BJ (cell line): ENCODE results near the gene GSTO2. TPM values are rescaled to one million over a fixed set of nuclear protein-coding genes. Genes with fewer than 3 reads are reported as not detected.
A peak's percentile ranks its signal among the peaks of the same experiment; 100 is the strongest.

ENCODE experiments used
- CTCF ChIA-PET: fragments of 350-600 bp; formaldehyde crosslinking; extraction: SDS; loops from one replicate; lab custom pipeline; 2021; ENCODE audit warnings: antibody characterized with exemption, inconsistent platforms; lab: Yijun Ruan, JAX
- POLR2A ChIA-PET: fragments of 300-600 bp; sonication (Branson Sonifier 250); formaldehyde crosslinking; extraction: SDS; loops from one replicate; lab custom pipeline; 2021; ENCODE audit warnings: antibody characterized with exemption; lab: Charles Lee
- DNase-seq: peaks from one replicate; pipeline ENCODE4 v3.0.0-alpha.2; 2011; ENCODE audit warnings: low read depth
- H3K27me3 ChIP-seq: 2 replicates; pipeline ENCODE4 v1.6.0; 2011; ENCODE audit warnings: low read length; ENCODE audit not compliant: control insufficient read depth, insufficient read depth
- H3K36me3 ChIP-seq: 2 replicates; pipeline ENCODE4 v1.5.1; 2011; ENCODE audit warnings: low read length; ENCODE audit not compliant: control insufficient read depth, insufficient read depth
- H3K4me3 ChIP-seq: 2 replicates; pipeline ENCODE4 v1.5.1; 2011; ENCODE audit warnings: low read depth, mild to moderate bottlenecking, control low read depth, low read length
- polyA plus RNA-seq: library from polyadenylated mRNA; depleted of rRNA; stranded (reverse); fragments of >200 nt; gene quantifications from 2 replicates; pipeline ENCODE4 v1.2.3, GENCODE V29; 2011
- TF ChIP-seq, protein P1 (sequence below): IDR thresholded peaks from 2 replicates; pipeline ENCODE4 v1.5.1; 2011; ENCODE audit warnings: low read depth, mild to moderate bottlenecking, control low read depth, inconsistent platforms, low read length, moderate library complexity; ENCODE audit not compliant: insufficient read depth

The GSTO2 gene
- polyA plus RNA-seq, 1 experiment = 4.9 TPM

DNA sequence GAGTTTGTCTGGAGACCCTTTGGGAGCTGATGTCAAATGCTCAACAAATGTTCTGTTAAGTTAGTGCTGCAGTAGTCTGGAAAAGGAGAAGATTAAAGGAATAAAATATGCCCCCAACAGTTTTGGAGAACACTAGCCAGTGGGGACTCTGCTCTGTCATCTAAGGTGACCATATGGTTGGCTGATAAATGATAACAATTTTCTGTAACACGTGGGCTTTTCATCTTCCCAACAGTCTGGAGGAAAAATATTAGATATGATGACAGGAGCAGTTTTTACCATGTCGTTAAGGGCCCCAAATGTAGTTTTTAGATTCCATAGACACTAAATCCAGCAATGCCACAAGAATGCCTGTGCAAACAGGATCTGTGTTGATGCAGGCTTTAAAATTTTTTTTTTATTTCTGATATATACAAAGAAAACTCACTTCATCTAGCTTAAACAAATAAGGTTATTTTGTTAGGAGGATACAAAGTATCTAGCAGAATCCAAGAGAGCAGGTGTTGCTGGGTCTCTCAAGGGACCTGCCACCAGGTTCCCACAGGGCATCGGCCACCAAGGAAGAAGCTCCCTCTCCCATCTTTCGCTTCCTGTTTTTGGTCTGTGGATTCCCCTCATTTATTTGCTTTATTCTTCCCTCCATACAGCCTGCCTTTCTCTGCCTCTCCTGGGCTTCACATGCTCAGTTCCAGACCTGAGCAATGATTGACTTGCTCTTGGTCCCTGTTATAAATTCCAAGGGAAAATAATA is 78.5 kb downstream of the GSTO2 start:
- Histone ChIP-seq H3K27me3 (no peaks in the 10 kb centered on the region), H3K4me3 (no peak overlapping the region), H3K36me3 (no peaks in the 10 kb centered on the region)
- ChIA-PET POLR2A (no interaction called here), CTCF (interaction anchor here (1.0 to 11.6 kb wide), 5 partner anchors 18 to 57 kb away, joined by 4 to 259 read pairs (median 4); no protein-coding TSS in a partner anchor)
- DNase-seq = no peak
- TF ChIP-seq, protein P1, sequence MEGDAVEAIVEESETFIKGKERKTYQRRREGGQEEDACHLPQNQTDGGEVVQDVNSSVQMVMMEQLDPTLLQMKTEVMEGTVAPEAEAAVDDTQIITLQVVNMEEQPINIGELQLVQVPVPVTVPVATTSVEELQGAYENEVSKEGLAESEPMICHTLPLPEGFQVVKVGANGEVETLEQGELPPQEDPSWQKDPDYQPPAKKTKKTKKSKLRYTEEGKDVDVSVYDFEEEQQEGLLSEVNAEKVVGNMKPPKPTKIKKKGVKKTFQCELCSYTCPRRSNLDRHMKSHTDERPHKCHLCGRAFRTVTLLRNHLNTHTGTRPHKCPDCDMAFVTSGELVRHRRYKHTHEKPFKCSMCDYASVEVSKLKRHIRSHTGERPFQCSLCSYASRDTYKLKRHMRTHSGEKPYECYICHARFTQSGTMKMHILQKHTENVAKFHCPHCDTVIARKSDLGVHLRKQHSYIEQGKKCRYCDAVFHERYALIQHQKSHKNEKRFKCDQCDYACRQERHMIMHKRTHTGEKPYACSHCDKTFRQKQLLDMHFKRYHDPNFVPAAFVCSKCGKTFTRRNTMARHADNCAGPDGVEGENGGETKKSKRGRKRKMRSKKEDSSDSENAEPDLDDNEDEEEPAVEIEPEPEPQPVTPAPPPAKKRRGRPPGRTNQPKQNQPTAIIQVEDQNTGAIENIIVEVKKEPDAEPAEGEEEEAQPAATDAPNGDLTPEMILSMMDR = no peak

DNA sequence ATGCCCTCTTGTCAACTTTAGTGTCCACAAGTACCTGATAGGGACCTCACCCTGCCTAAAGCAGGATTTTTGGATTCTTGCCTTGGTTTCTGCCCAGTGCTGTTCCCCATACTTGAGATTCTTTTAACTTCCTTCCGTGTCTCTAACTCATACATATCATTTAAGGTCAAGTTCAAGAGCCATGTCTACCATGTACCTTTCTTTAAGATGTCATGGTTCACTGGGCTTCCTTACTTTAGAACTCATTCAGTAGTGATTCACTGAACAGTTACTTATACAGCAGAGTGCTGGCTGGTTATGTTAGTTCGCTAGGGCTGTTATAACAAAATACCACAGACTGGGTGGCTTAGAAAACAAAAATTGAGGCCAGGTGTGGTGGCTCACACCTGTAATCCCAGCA is 79.6 kb downstream of the GSTO2 start:
- TF ChIP-seq, protein P1 = no peak
- CTCF ChIA-PET = interaction anchor here (1.3 to 11.6 kb wide), 4 partner anchors 19 to 66 kb away, joined by 4 to 259 read pairs (median 58); no protein-coding TSS in a partner anchor
- H3K36me3 ChIP-seq = no peaks in the 10 kb centered on the region
- DNase-seq = no peak
- H3K27me3 ChIP-seq = no peaks in the 10 kb centered on the region
- POLR2A ChIA-PET = no interaction called here
- H3K4me3 ChIP-seq = no peak overlapping the region

DNA sequence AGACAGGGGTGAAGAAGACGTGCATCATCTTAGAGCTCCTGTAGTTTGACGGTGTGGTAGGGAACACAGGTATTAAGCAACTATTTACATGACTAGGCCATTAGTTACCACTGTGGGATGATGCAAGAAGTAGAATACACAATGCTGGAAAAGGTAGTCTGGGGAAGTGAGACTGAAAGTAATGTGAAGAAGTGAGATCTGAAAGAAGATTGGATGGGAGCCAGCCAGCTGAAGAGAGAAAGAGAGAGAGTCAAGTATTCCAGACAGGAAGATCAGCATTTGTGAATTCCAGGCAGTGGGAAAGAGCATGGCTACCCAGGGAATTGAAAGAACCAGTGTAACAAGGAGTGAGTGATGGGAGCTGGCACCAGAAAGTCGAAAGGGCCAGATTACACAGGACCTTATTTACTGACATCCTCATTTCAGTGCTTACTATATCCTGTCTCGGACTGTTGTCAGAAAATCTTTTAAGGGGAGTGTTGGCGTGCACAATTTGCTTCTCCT is 80.7 kb downstream of the GSTO2 start:
- CTCF ChIA-PET = interaction anchor here (0.9 to 11.6 kb wide), 15 partner anchors 8 to 230 kb away, joined by 3 to 259 read pairs (median 12); no protein-coding TSS in a partner anchor
- Histone ChIP-seq H3K4me3 (no peak overlapping the region), H3K36me3 (no peaks in the 10 kb centered on the region), H3K27me3 (no peaks in the 10 kb centered on the region)
- POLR2A ChIA-PET = no interaction called here
- DNase-seq = no peak
- TF ChIP-seq, protein P1 = no peak

DNA sequence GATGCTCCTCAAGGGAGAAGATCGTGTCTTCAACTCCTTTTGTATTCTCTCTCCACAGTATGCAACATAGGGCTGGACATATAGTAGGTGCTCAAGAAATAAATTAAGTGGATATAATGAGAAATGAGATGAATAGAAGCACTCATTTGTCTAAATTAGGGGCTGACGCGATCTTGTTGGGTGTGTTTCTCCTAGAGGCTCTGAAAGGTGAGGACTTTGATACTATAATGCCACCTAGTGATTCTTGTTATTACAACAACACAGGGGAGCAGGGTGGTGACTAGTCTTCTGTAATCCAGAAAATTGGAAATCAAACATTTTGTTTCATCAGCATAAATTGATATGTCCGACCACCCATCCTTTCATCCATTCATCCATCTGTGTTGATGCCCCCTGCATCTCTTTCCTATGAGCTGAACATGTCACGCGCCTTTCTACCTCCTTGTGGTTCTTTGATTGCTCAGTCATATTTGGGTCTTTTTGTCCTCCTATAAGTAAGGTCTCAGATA is 81.2 kb downstream of the GSTO2 start:
- no peak overlapping the region for H3K4me3 ChIP-seq
- DNase-seq = no peak
- POLR2A ChIA-PET = no interaction called here
- TF ChIP-seq, protein P1 = peak; percentile 55
- H3K27me3 ChIP-seq = no peaks in the 10 kb centered on the region
- CTCF ChIA-PET = interaction anchor here (0.6 to 11.6 kb wide), 25 partner anchors 9 to 309 kb away, joined by 3 to 259 read pairs (median 6); partner anchors contain the start of gene ITPRIP
- H3K36me3 ChIP-seq = no peaks in the 10 kb centered on the region

DNA sequence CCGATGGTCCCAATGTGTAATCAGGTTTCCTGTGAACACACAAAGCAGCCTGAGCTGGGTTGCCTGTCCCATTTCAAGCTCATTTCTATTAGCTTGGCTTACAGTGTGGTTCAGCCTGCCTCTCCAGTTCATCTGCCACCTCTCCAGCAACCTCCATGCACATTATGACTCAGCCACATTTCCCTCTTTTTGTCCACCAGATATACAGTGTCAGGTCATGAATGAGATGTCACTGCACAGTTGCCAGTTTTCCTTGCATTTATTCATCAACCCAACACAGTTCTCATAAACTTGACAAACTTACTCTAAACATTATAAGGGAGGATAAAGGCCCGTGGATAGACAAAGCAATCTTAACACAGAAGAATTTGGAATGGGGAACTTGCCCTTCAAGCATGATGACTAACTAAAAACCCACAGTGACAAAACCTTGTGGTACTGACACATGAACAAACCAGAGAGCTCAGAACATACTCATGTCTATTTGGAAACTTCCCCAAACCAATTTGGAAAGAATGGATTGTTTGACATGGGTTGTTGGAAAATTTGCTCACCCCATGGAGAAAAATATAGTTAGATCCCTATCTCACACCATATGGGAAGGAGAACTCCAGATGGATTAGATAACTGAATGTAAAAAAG is 82.2 kb downstream of the GSTO2 start:
- DNase-seq = no peak

More for the DNA sequence above, 82.2 kb downstream of the GSTO2 start:
- CTCF ChIA-PET = interaction anchor here (0.7 to 11.6 kb wide), 21 partner anchors 10 to 306 kb away, joined by 3 to 259 read pairs (median 6); partner anchors contain the start of gene ITPRIP
- Histone ChIP-seq H3K27me3 (no peaks in the 10 kb centered on the region), H3K36me3 (no peaks in the 10 kb centered on the region), H3K4me3 (no peak overlapping the region)
- TF ChIP-seq, protein P1 = no peak
- POLR2A ChIA-PET = no interaction called here
